Liver (tissue), 9 donors: Measurements from ENCODE around the gene HTR2B. TPM values are rescaled to one million over a fixed set of nuclear protein-coding genes. Genes with fewer than 3 reads are reported as not detected.

ENCODE experiments used
- DNase-seq: peaks from one replicate; pipeline ENCODE4 v3.0.0-alpha.2; 2017; ENCODE audit warnings: low spot score
- H3K27ac ChIP-seq, 2 donors: one replicate each; pipeline ENCODE4 v1.7.0; 2013; ENCODE audit warnings: inconsistent platforms in 2 of 2, low read length in 2 of 2, control low read depth in 1 of 2, low read depth in 1 of 2, mild to moderate bottlenecking in 1 of 2
- H3K27me3 ChIP-seq, 4 donors: one replicate each; pipeline versions ENCODE4 v1.6.1 to v1.7.0; 2013; ENCODE audit warnings: low read length in 3 of 4, inconsistent platforms in 1 of 4, mild to moderate bottlenecking in 1 of 4, moderate library complexity in 1 of 4; ENCODE audit not compliant: control insufficient read depth in 4 of 4, insufficient read depth in 4 of 4
- H3K36me3 ChIP-seq, 4 donors: one replicate each; pipeline versions ENCODE4 v1.6.1 to v1.7.0; 2013; ENCODE audit warnings: low read length in 3 of 4, mild to moderate bottlenecking in 3 of 4, low read depth in 1 of 4, moderate library complexity in 1 of 4; ENCODE audit not compliant: control insufficient read depth in 4 of 4, insufficient read depth in 3 of 4
- H3K4me1 ChIP-seq, 4 donors: one replicate each; pipeline versions ENCODE4 v1.6.1 to v1.7.0; 2013; ENCODE audit warnings: low read length in 3 of 4, mild to moderate bottlenecking in 3 of 4, moderate library complexity in 1 of 4; ENCODE audit not compliant: control insufficient read depth in 4 of 4, insufficient read depth in 4 of 4
- H3K4me3 ChIP-seq, 3 donors: one replicate each; pipeline versions ENCODE4 v1.6.1 to v1.7.0; 2013; ENCODE audit warnings: low read length in 3 of 3, control low read depth in 1 of 3, low read depth in 1 of 3, mild to moderate bottlenecking in 1 of 3
- H3K9ac ChIP-seq, 2 donors: one replicate each; pipeline ENCODE4 v1.7.0; 2013; ENCODE audit warnings: low read length in 2 of 2, mild to moderate bottlenecking in 2 of 2, moderate library complexity in 2 of 2, control low read depth in 1 of 2, low read depth in 1 of 2
- H3K9me3 ChIP-seq, 4 donors: one replicate each; pipeline versions ENCODE4 v1.6.1 to v1.7.0; 2013; ENCODE audit warnings: low read length in 3 of 4; ENCODE audit not compliant: control insufficient read depth in 4 of 4
- FOXA1 ChIP-seq: IDR thresholded peaks from 2 replicates; pipeline ENCODE4 v1.6.1; 2016; ENCODE audit warnings: antibody characterized with exemption
- FOXA2 ChIP-seq: IDR thresholded peaks from 2 replicates; pipeline ENCODE4 v1.6.1; 2016; ENCODE audit warnings: antibody characterized with exemption
- GABPA ChIP-seq, 2 donors: IDR thresholded peaks in 1 of 2; conservative IDR thresholded peaks in 1 of 2; 2 replicates each; pipeline ENCODE4 v1.6.1; 2016; ENCODE audit warnings: antibody characterized with exemption in 2 of 2, mild to moderate bottlenecking in 1 of 2, moderate library complexity in 1 of 2
- HNF4A ChIP-seq, 2 donors: conservative IDR thresholded peaks; 2 replicates each; pipeline ENCODE4 v1.6.1; 2016; ENCODE audit warnings: antibody characterized with exemption in 2 of 2, mild to moderate bottlenecking in 2 of 2
- HNF4G ChIP-seq: IDR thresholded peaks from 2 replicates; pipeline ENCODE4 v1.6.1; 2016; ENCODE audit warnings: antibody characterized with exemption
- JUND ChIP-seq, 2 donors: IDR thresholded peaks; 2 replicates each; pipeline ENCODE4 v1.6.1; 2016; ENCODE audit warnings: antibody characterized with exemption in 2 of 2
- NR2F2 ChIP-seq: IDR thresholded peaks from 2 replicates; pipeline ENCODE4 v1.6.1; 2016; ENCODE audit warnings: antibody characterized with exemption
- RAD21 ChIP-seq, 2 donors: IDR thresholded peaks; 2 replicates each; pipeline ENCODE4 v1.6.1; 2016; ENCODE audit warnings: antibody characterized with exemption in 2 of 2, mild to moderate bottlenecking in 2 of 2
- RXRA ChIP-seq, 2 donors: IDR thresholded peaks; 2 replicates each; pipeline ENCODE4 v1.6.1; 2017 to 2018; ENCODE audit warnings: antibody characterized with exemption in 2 of 2, mild to moderate bottlenecking in 1 of 2
- SP1 ChIP-seq: IDR thresholded peaks from 2 replicates; pipeline ENCODE4 v1.6.1; 2018; ENCODE audit warnings: antibody characterized with exemption, mild to moderate bottlenecking
- TAF1 ChIP-seq: conservative IDR thresholded peaks from 2 replicates; pipeline ENCODE4 v1.6.1; 2016; ENCODE audit warnings: antibody characterized with exemption, mild to moderate bottlenecking
- YY1 ChIP-seq: IDR thresholded peaks from 2 replicates; pipeline ENCODE4 v1.6.1; 2016; ENCODE audit warnings: antibody characterized with exemption, mild to moderate bottlenecking
- WGBS: extraction: QIAGEN DNeasy Blood & Tissue Kit; methylation state at CpG from one replicate; pipeline ENCODE4 v1.1.7; 2013; 5-methylcytosine and 5-hydroxymethylcytosine counted together
- polyA plus RNA-seq, 2 donors: library from polyadenylated mRNA; stranded (reverse) in 1 of 2; unstranded in 1 of 2; fragments of 200-250 nt in 1 of 2; fragments of >200 nt in 1 of 2; fragmentation: Nextera tagmentation in 1 of 2; extraction: Ambion mirVana in 1 of 2; gene quantifications; one replicate each; pipeline versions ENCODE4 v1.2.1 to v1.2.3, GENCODE V29; 2013 to 2015
- total RNA-seq, 2 donors: library from RNA; depleted of rRNA; stranded (reverse); fragments of >200 nt; gene quantifications; one replicate each; pipeline ENCODE4 v1.2.3, GENCODE V29; 2014
- TF ChIP-seq, protein P1 (sequence below): fragments of 150-350 bp; IDR thresholded peaks from 2 replicates; pipeline ENCODE4 v1.5.1; 2017; ENCODE audit warnings: improper control_type of control experiment, low read depth, low read length; ENCODE audit not compliant: missing input control
- TF ChIP-seq, protein P2 (sequence below): IDR thresholded peaks from 2 replicates; pipeline ENCODE4 v1.6.1; 2016; ENCODE audit warnings: antibody characterized with exemption, mild to moderate bottlenecking
- TF ChIP-seq, protein P3 (sequence below): IDR thresholded peaks from 2 replicates; pipeline ENCODE4 v1.6.1; 2016; ENCODE audit warnings: antibody characterized with exemption
- TF ChIP-seq, protein P4 (sequence below): IDR thresholded peaks from 2 replicates; pipeline ENCODE4 v1.6.1; 2016; ENCODE audit warnings: antibody characterized with exemption
- TF ChIP-seq, protein P5 (sequence below): IDR thresholded peaks from 2 replicates; pipeline ENCODE4 v1.6.1; 2016; ENCODE audit warnings: antibody characterized with exemption
- donor health status: healthy.
- donor health status: healthy.
- donor health status: healthy.
- donor health status: healthy.
- donor health status: healthy.

HTR2B gene
- total and polyA plus RNA-seq, 4 donors: 0.09 to 1.0 (median 0.63) TPM

DNA sequence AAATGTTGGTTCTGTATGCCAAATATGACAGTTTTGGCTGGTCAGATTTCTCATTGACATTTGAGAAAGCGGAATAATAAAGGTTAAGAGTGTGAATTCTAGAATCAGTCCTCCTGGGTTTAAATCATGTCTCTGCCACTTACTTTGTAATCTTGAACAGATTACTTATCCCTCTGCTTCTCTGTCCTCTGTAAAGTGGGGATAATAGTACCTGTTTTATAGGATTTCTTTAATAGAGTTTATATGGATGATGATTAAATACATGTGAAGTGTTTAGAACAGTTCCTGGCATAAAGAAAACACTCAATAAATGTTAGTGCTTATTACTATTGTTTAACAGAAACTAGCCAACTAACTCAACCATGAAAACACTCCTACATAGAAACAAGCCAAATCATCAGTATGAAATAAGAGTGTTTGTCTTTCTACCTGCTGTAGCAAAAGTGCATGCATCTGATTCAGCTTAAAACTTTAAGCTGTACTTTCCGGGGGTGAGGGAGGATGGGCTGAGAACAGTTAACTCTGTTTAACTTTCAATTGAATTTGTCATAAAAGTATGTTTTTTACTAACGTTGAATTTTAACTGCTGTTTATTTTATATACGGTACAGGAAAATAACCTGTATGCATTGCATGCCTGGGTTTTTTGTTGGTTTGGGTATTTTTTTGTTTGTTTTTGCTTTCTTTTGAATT lies 6.8 kb downstream of the HTR2B start:
- Histone ChIP-seq H3K27me3 (no peaks in the 10 kb centered on the region), H3K36me3 (peaks cover 0 to 3% (median 2%) of the 10 kb centered on the region in 4 donors), H3K27ac (no peak overlapping the region), H3K4me1 (peaks cover 3 to 9% (median 7%) of the 10 kb centered on the region in 4 donors), H3K9ac (no peak overlapping the region), H3K4me3 (no peak overlapping the region), H3K9me3 (no peaks in the 10 kb centered on the region)
- 71% methylated on average over 4 of the region's 4 CpGs for WGBS
- TF ChIP-seq, protein P1, sequence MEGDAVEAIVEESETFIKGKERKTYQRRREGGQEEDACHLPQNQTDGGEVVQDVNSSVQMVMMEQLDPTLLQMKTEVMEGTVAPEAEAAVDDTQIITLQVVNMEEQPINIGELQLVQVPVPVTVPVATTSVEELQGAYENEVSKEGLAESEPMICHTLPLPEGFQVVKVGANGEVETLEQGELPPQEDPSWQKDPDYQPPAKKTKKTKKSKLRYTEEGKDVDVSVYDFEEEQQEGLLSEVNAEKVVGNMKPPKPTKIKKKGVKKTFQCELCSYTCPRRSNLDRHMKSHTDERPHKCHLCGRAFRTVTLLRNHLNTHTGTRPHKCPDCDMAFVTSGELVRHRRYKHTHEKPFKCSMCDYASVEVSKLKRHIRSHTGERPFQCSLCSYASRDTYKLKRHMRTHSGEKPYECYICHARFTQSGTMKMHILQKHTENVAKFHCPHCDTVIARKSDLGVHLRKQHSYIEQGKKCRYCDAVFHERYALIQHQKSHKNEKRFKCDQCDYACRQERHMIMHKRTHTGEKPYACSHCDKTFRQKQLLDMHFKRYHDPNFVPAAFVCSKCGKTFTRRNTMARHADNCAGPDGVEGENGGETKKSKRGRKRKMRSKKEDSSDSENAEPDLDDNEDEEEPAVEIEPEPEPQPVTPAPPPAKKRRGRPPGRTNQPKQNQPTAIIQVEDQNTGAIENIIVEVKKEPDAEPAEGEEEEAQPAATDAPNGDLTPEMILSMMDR: no peak
- TF ChIP-seq YY1 (no peak), HNF4G (no peak), FOXA1 (no peak), TAF1 (no peak)
- TF ChIP-seq, protein P2, sequence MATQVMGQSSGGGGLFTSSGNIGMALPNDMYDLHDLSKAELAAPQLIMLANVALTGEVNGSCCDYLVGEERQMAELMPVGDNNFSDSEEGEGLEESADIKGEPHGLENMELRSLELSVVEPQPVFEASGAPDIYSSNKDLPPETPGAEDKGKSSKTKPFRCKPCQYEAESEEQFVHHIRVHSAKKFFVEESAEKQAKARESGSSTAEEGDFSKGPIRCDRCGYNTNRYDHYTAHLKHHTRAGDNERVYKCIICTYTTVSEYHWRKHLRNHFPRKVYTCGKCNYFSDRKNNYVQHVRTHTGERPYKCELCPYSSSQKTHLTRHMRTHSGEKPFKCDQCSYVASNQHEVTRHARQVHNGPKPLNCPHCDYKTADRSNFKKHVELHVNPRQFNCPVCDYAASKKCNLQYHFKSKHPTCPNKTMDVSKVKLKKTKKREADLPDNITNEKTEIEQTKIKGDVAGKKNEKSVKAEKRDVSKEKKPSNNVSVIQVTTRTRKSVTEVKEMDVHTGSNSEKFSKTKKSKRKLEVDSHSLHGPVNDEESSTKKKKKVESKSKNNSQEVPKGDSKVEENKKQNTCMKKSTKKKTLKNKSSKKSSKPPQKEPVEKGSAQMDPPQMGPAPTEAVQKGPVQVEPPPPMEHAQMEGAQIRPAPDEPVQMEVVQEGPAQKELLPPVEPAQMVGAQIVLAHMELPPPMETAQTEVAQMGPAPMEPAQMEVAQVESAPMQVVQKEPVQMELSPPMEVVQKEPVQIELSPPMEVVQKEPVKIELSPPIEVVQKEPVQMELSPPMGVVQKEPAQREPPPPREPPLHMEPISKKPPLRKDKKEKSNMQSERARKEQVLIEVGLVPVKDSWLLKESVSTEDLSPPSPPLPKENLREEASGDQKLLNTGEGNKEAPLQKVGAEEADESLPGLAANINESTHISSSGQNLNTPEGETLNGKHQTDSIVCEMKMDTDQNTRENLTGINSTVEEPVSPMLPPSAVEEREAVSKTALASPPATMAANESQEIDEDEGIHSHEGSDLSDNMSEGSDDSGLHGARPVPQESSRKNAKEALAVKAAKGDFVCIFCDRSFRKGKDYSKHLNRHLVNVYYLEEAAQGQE: no peak
- no peak for DNase-seq

DNA sequence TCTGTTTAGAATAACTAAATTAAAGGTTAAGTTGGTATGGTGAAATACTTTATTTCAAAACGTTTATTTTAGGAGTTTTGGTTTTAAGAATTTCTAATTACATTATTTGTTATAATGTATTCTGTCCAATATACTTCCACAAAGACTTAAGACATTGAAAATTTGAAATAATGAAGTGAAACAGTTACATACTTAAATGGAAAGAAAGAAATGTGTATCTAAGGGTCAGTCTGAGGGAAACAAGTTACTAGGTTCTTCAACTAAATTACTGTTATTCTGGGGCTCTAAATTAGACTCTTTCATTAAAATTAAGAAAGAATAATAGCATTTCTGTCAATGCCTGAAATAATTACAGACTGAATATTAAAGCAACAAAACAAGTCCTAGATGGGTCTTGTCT lies 7.7 kb downstream of the HTR2B start:
- Histone ChIP-seq H3K27ac (no peak overlapping the region), H3K9me3 (no peaks in the 10 kb centered on the region), H3K27me3 (no peaks in the 10 kb centered on the region), H3K9ac (no peak overlapping the region), H3K4me3 (no peak overlapping the region), H3K4me1 (peaks cover 3 to 8% (median 6%) of the 10 kb centered on the region in 4 donors), H3K36me3 (peaks cover 2 to 3% (median 3%) of the 10 kb centered on the region in 4 donors)
- no peak for DNase-seq
- 20% methylated on average over 1 of the region's 1 CpG for WGBS
- TF ChIP-seq HNF4G (no peak), SP1 (no peak), HNF4A (conservative IDR thresholded peaks at IDR 0.05) (no peak), RAD21 (IDR thresholded peaks at IDR 0.05) (no peak), NR2F2 (no peak), FOXA2 (no peak), GABPA (IDR thresholded peaks at IDR 0.05 in 1 of 2, conservative IDR thresholded peaks at IDR 0.05 in 1 of 2) (no peak), YY1 (no peak), JUND (IDR thresholded peaks at IDR 0.05) (no peak), FOXA1 (no peak), RXRA (IDR thresholded peaks at IDR 0.05) (no peak), TAF1 (no peak)
- TF ChIP-seq, protein P3, sequence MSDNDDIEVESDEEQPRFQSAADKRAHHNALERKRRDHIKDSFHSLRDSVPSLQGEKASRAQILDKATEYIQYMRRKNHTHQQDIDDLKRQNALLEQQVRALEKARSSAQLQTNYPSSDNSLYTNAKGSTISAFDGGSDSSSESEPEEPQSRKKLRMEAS: no peak
- TF ChIP-seq, protein P1: no peak
- TF ChIP-seq, protein P4, sequence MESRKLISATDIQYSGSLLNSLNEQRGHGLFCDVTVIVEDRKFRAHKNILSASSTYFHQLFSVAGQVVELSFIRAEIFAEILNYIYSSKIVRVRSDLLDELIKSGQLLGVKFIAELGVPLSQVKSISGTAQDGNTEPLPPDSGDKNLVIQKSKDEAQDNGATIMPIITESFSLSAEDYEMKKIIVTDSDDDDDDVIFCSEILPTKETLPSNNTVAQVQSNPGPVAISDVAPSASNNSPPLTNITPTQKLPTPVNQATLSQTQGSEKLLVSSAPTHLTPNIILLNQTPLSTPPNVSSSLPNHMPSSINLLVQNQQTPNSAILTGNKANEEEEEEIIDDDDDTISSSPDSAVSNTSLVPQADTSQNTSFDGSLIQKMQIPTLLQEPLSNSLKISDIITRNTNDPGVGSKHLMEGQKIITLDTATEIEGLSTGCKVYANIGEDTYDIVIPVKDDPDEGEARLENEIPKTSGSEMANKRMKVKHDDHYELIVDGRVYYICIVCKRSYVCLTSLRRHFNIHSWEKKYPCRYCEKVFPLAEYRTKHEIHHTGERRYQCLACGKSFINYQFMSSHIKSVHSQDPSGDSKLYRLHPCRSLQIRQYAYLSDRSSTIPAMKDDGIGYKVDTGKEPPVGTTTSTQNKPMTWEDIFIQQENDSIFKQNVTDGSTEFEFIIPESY: no peak
- TF ChIP-seq, protein P5, sequence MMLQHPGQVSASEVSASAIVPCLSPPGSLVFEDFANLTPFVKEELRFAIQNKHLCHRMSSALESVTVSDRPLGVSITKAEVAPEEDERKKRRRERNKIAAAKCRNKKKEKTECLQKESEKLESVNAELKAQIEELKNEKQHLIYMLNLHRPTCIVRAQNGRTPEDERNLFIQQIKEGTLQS: no peak
- TF ChIP-seq, protein P2: no peak
